OCI-LY1 (cell line): ENCODE data around the gene ITPK1.

Source experiments
- H2AFZ ChIP-seq: fragments of 200-600 bp; sonication (generic), shearing (Covaris generic); 2 replicates; pipeline ENCODE4 v1.6.0; 2014; ENCODE audit warnings: antibody characterized with exemption, mild to moderate bottlenecking, low read length
- H3F3A ChIP-seq: fragments of 200-600 bp; sonication (generic), shearing (Covaris generic); 2 replicates; pipeline ENCODE4 v1.6.0; 2014; ENCODE audit warnings: mild to moderate bottlenecking, antibody characterized with exemption, low read length, moderate library complexity; ENCODE audit not compliant: insufficient read depth
- H3K27ac ChIP-seq: fragments of 200-600 bp; sonication (generic); 2 replicates; pipeline ENCODE4 v1.5.1; 2014; ENCODE audit warnings: low read length, mixed run types, mild to moderate bottlenecking, low read depth; ENCODE audit not compliant: poor library complexity, severe bottlenecking
- H3K27me3 ChIP-seq: fragments of 200-600 bp; sonication (generic); 2 replicates; pipeline ENCODE4 v1.6.0; 2014; ENCODE audit warnings: antibody characterized with exemption, mild to moderate bottlenecking, low read length, moderate library complexity; ENCODE audit not compliant: insufficient read depth
- H3K36me3 ChIP-seq: fragments of 200-600 bp; sonication (generic); 2 replicates; pipeline ENCODE4 v1.6.1; 2014; ENCODE audit warnings: mild to moderate bottlenecking, antibody characterized with exemption, low read length, moderate library complexity, mixed read lengths; ENCODE audit not compliant: insufficient read depth
- H3K4me1 ChIP-seq: fragments of 200-600 bp; sonication (generic); 2 replicates; pipeline ENCODE4 v1.5.1; 2014; ENCODE audit warnings: mild to moderate bottlenecking, low read length, moderate library complexity; ENCODE audit not compliant: insufficient read depth, severe bottlenecking
- H3K4me2 ChIP-seq: fragments of 200-600 bp; sonication (generic), shearing (Covaris generic); 2 replicates; pipeline ENCODE4 v1.6.1; 2014; ENCODE audit warnings: low read length
- H3K4me3 ChIP-seq: fragments of 200-600 bp; sonication (generic); 2 replicates; pipeline ENCODE4 v1.5.1; 2014; ENCODE audit warnings: low read length, low read depth, mild to moderate bottlenecking, mixed read lengths; ENCODE audit not compliant: poor library complexity, severe bottlenecking
- H3K79me2 ChIP-seq: fragments of 200-600 bp; shearing (Covaris generic); 2 replicates; pipeline ENCODE4 v1.6.1; 2016; ENCODE audit warnings: mixed run types, low read length, mixed read lengths; ENCODE audit not compliant: insufficient read depth
- H3K9ac ChIP-seq: fragments of 200-600 bp; sonication (generic), shearing (Covaris generic); 2 replicates; pipeline ENCODE4 v1.6.1; 2014; ENCODE audit warnings: mild to moderate bottlenecking, low read length, mixed read lengths
- H3K9me2 ChIP-seq: fragments of 200-600 bp; sonication (generic), shearing (Covaris generic); 2 replicates; pipeline ENCODE4 v1.6.1; 2014; ENCODE audit warnings: low read depth, mild to moderate bottlenecking, low read length, mixed read lengths
- H3K9me3 ChIP-seq: fragments of 200-600 bp; shearing (Covaris generic); 2 replicates; pipeline ENCODE4 v1.6.1; 2014; ENCODE audit warnings: low read length, mixed read lengths
- H4K20me1 ChIP-seq: fragments of 200-600 bp; sonication (generic), shearing (Covaris generic); 2 replicates; pipeline ENCODE4 v1.6.0; 2016; ENCODE audit warnings: mild to moderate bottlenecking, low read length; ENCODE audit not compliant: insufficient read depth
- EZH2 ChIP-seq: fragments of 200-600 bp; sonication (generic), shearing (Covaris generic); IDR thresholded peaks from 2 replicates; pipeline ENCODE4 v1.8.0; 2017; ENCODE audit warnings: borderline replicate concordance, mixed run types, mild to moderate bottlenecking, antibody characterized with exemption, low read length, moderate library complexity, mixed read lengths
- TF ChIP-seq, protein P1 (sequence below): fragments of 200-600 bp; sonication (generic), shearing (Covaris generic); IDR thresholded peaks from 2 replicates; pipeline ENCODE4 v1.5.1; 2017; ENCODE audit warnings: mild to moderate bottlenecking, antibody characterized with exemption, low read length, moderate library complexity, mixed read lengths

Gene ITPK1

GRCh38 chr14:93024493-93024892 lies 91.2 kb downstream of the ITPK1 start:
- H3K4me3 ChIP-seq, result no peak overlapping the region
- no peaks in the 10 kb centered on the region for H3K9me2 ChIP-seq
- no peaks in the 10 kb centered on the region for H3F3A ChIP-seq
- no peak overlapping the region for H3K27ac ChIP-seq
- no peaks in the 10 kb centered on the region for H3K9me3 ChIP-seq
- TF ChIP-seq, protein P1, sequence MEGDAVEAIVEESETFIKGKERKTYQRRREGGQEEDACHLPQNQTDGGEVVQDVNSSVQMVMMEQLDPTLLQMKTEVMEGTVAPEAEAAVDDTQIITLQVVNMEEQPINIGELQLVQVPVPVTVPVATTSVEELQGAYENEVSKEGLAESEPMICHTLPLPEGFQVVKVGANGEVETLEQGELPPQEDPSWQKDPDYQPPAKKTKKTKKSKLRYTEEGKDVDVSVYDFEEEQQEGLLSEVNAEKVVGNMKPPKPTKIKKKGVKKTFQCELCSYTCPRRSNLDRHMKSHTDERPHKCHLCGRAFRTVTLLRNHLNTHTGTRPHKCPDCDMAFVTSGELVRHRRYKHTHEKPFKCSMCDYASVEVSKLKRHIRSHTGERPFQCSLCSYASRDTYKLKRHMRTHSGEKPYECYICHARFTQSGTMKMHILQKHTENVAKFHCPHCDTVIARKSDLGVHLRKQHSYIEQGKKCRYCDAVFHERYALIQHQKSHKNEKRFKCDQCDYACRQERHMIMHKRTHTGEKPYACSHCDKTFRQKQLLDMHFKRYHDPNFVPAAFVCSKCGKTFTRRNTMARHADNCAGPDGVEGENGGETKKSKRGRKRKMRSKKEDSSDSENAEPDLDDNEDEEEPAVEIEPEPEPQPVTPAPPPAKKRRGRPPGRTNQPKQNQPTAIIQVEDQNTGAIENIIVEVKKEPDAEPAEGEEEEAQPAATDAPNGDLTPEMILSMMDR, result no peak
- no peak for TF ChIP-seq EZH2
- H2AFZ ChIP-seq, result no peak overlapping the region
- no peaks in the 10 kb centered on the region for H3K4me1 ChIP-seq
- no peaks in the 10 kb centered on the region for H4K20me1 ChIP-seq
- no peak overlapping the region for H3K9ac ChIP-seq
- H3K79me2 ChIP-seq, result no peaks in the 10 kb centered on the region
- H3K36me3 ChIP-seq, result no peaks in the 10 kb centered on the region
- H3K27me3 ChIP-seq, result no peaks in the 10 kb centered on the region
- H3K4me2 ChIP-seq, result no peak overlapping the region

DNA sequence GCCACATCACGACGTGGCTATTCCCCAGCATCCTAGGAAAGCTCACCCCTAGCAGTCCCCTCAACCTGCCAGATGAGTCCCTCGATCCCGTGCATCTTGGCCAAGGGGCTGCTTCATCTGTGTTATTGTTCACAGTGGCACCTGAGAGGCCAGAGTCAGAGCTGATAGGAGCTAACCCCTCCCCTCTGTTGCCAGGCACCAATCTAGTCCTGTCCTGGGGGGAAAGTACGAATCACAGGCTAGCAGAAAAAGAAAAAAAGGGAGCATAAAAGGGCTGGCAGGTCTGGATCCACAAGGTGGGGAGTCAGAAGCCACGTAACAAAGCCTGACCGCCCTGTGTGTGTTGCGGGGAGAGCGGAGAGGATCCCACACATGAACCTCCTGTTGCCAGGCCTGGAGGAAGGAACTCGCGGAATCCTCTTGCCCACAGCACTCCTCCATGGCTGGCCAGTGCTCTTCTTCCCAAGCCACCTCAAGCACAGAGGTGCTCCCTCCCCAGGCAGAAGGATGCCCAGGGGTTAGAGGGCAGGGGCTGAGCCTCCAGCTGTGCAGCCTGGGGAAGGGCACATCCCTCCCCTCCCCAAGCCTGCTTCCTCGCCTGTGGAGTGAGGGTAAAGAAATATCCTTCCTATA lies 91.8 kb downstream of the ITPK1 start:
- no peaks in the 10 kb centered on the region for H3F3A ChIP-seq
- H3K4me3 ChIP-seq, result no peak overlapping the region
- no peaks in the 10 kb centered on the region for H3K4me1 ChIP-seq
- no peaks in the 10 kb centered on the region for H3K79me2 ChIP-seq
- no peaks in the 10 kb centered on the region for H4K20me1 ChIP-seq
- no peaks in the 10 kb centered on the region for H3K9me2 ChIP-seq
- H3K9ac ChIP-seq, result no peak overlapping the region
- H3K27ac ChIP-seq, result no peak overlapping the region
- H2AFZ ChIP-seq, result no peak overlapping the region
- H3K4me2 ChIP-seq, result no peak overlapping the region
- no peaks in the 10 kb centered on the region for H3K9me3 ChIP-seq
- H3K36me3 ChIP-seq, result no peaks in the 10 kb centered on the region
- H3K27me3 ChIP-seq, result no peaks in the 10 kb centered on the region
- TF ChIP-seq EZH2, result no peak
- TF ChIP-seq, protein P1, result no peak

DNA sequence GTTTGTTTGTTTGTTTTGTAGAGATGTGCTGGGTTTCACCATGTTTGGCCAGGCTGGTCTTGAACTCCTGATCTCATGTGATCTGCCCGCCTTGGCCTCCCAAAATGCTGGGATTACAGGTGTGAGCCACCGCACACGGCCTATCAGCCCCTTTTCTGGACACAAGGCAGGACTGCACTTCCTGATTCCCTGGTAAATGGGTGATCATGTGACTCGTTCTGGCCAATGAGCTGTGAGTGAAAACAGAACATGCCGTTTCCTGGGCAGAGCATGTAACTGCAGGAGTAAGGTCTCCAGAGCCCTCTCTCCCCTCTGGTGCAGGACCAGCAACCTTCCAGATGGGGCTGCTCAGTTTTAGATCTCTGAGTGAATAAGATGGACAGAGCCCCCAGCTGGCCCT lies 92.7 kb downstream of the ITPK1 start:
- no peaks in the 10 kb centered on the region for H3K27me3 ChIP-seq
- H3F3A ChIP-seq, result no peaks in the 10 kb centered on the region
- H3K4me2 ChIP-seq, result no peak overlapping the region
- no peak overlapping the region for H3K27ac ChIP-seq
- no peaks in the 10 kb centered on the region for H3K9me3 ChIP-seq
- TF ChIP-seq, protein P1, result no peak
- TF ChIP-seq EZH2, result no peak
- H3K9me2 ChIP-seq, result no peaks in the 10 kb centered on the region
- no peaks in the 10 kb centered on the region for H3K79me2 ChIP-seq
- H3K36me3 ChIP-seq, result no peaks in the 10 kb centered on the region
- H2AFZ ChIP-seq, result no peak overlapping the region
- no peak overlapping the region for H3K9ac ChIP-seq
- no peaks in the 10 kb centered on the region for H4K20me1 ChIP-seq
- H3K4me3 ChIP-seq, result no peak overlapping the region
- no peaks in the 10 kb centered on the region for H3K4me1 ChIP-seq
